Loucy (cell line): ENCODE measurements around the gene DDB1.

Experiments used
- CTCF ChIP-seq: fragments of 200-600 bp; sonication (generic); conservative IDR thresholded peaks from 2 replicates; pipeline ENCODE4 v1.5.1; 2014; ENCODE audit warnings: mild to moderate bottlenecking, antibody characterized with exemption, low read length
- EZH2phosphoT487 ChIP-seq: fragments of 200-600 bp; IDR thresholded peaks from 2 replicates; pipeline ENCODE4 v1.6.1; 2018; ENCODE audit warnings: antibody characterized with exemption, mild to moderate bottlenecking, moderate library complexity, borderline replicate concordance

GRCh38 chr11:61279934-61280659, 52.8 kb downstream of the DDB1 start:
- TF ChIP-seq CTCF, result no peak
- no peak for TF ChIP-seq EZH2phosphoT487
